MCF 10A (cell line): Measurements from ENCODE around the gene KCNH6. TPM values are rescaled to one million over a fixed set of nuclear protein-coding genes. Genes with fewer than 3 reads are reported as not detected.

Experiments
- BruUV-seq: library from RNA; stranded (reverse); fragments of 400-500 nt; replicated peaks from 2 replicates; lab custom pipeline; 2021; lab: Mats Ljungman, UMichigan
- CTCF ChIA-PET: fragments of 300-600 bp; sonication (Branson Sonifier 250); formaldehyde crosslinking; extraction: SDS; loops from one replicate; lab custom pipeline; 2021; ENCODE audit warnings: antibody characterized with exemption, inconsistent platforms; lab: Yijun Ruan, JAX
- POLR2A ChIA-PET: fragments of 300-600, 350-650 bp; sonication (Branson Sonifier 250); formaldehyde crosslinking; extraction: SDS; loops from one replicate; lab custom pipeline; 2020; ENCODE audit warnings: antibody characterized with exemption, inconsistent platforms; lab: Yijun Ruan, JAX
- DNase-seq: peaks from one replicate; pipeline ENCODE4 v3.0.0-alpha.2; 2018; ENCODE audit not compliant: unreplicated experiment
- H3K27ac Mint-ChIP-seq: one replicate; pipeline ENCODE4 v1.8.0; 2022; ENCODE audit warnings: mild to moderate bottlenecking, low read depth, mixed read lengths; ENCODE audit not compliant: unreplicated experiment
- H3K27me3 Mint-ChIP-seq: one replicate; pipeline ENCODE4 v1.8.0; 2022; ENCODE audit warnings: mixed read lengths; ENCODE audit not compliant: insufficient read depth, unreplicated experiment
- H3K36me3 Mint-ChIP-seq: one replicate; pipeline ENCODE4 v1.8.0; 2022; ENCODE audit warnings: mild to moderate bottlenecking, moderate library complexity, mixed read lengths; ENCODE audit not compliant: insufficient read depth, unreplicated experiment
- H3K4me1 Mint-ChIP-seq: one replicate; pipeline ENCODE4 v1.8.0; 2022; ENCODE audit warnings: mixed read lengths; ENCODE audit not compliant: insufficient read depth, unreplicated experiment
- H3K4me3 Mint-ChIP-seq: one replicate; pipeline ENCODE4 v1.8.0; 2022; ENCODE audit warnings: mild to moderate bottlenecking, moderate library complexity, mixed read lengths; ENCODE audit not compliant: unreplicated experiment
- H3K9me3 Mint-ChIP-seq: one replicate; pipeline ENCODE4 v1.8.0; 2022; ENCODE audit warnings: mixed read lengths; ENCODE audit not compliant: unreplicated experiment
- intact Hi-C: fragments of 100-400 bp; cut with micrococcal nuclease; formaldehyde crosslinking; loops from 2 replicates; pipeline ENCODE4 v1.14.1; 2022
- total RNA-seq: library from RNA; stranded (reverse); gene quantifications from 2 replicates; pipeline ENCODE4 v1.2.3, GENCODE V29; 2022
- TF ChIP-seq, protein P1 (sequence below): fragments of 200-600 bp; IDR thresholded peaks from one replicate; pipeline ENCODE4 v1.8.0; 2022; ENCODE audit warnings: antibody characterized with exemption, mild to moderate bottlenecking; ENCODE audit not compliant: unreplicated experiment

Gene KCNH6
- total RNA-seq, 1 experiment from 2014 or later, result not detected

DNA sequence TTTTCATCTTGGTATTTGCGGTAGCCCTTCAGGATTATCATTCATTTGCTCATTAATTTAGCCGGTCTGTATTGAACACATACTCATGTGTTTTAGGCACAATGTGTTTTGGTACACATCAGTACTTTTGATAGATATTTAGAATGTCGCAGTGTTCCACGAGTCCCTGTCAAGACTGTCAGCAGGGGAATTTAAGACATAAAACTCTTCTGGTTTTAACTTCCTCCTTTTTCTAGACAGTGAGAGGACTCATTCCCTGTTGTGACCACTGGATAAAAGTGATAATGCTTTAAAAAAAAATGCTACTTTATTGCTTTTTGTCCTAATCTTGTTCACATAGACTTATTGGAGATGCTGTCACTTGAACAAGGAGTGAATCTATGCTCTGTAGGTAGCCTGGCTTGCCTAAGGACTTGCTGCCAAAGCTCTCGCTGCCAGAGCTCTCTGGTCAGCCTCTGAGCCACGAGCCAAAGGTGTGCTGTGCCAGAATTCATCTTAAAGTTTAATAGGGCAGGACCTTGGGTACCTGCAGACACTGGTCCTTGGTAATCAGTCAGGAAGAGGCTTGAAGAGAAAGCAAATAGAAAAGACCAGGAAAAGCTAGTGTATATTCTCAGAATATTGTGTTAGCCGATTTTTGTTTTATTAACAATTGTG is 32.5 kb downstream of the KCNH6 start:
- Mint-ChIP-seq H3K4me3 (no peak overlapping the region), H3K36me3 (peaks cover 27% of the 10 kb centered on the region), H3K4me1 (peaks cover 32% of the 10 kb centered on the region), H3K9me3 (peaks cover 10% of the 10 kb centered on the region), H3K27ac (no peak overlapping the region), H3K27me3 (no peaks in the 10 kb centered on the region)
- BruUV-seq, result no TSS peak
- DNase-seq, result no peak
- TF ChIP-seq, protein P1, sequence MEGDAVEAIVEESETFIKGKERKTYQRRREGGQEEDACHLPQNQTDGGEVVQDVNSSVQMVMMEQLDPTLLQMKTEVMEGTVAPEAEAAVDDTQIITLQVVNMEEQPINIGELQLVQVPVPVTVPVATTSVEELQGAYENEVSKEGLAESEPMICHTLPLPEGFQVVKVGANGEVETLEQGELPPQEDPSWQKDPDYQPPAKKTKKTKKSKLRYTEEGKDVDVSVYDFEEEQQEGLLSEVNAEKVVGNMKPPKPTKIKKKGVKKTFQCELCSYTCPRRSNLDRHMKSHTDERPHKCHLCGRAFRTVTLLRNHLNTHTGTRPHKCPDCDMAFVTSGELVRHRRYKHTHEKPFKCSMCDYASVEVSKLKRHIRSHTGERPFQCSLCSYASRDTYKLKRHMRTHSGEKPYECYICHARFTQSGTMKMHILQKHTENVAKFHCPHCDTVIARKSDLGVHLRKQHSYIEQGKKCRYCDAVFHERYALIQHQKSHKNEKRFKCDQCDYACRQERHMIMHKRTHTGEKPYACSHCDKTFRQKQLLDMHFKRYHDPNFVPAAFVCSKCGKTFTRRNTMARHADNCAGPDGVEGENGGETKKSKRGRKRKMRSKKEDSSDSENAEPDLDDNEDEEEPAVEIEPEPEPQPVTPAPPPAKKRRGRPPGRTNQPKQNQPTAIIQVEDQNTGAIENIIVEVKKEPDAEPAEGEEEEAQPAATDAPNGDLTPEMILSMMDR, result no peak
- intact Hi-C loops, result no loop called here
- POLR2A ChIA-PET, result interaction anchor here (0.8 to 1.2 kb wide), 2 partner anchors 9 to 16 kb away, joined by 4 to 6 read pairs; no protein-coding TSS in a partner anchor
- CTCF ChIA-PET, result no interaction called here

DNA sequence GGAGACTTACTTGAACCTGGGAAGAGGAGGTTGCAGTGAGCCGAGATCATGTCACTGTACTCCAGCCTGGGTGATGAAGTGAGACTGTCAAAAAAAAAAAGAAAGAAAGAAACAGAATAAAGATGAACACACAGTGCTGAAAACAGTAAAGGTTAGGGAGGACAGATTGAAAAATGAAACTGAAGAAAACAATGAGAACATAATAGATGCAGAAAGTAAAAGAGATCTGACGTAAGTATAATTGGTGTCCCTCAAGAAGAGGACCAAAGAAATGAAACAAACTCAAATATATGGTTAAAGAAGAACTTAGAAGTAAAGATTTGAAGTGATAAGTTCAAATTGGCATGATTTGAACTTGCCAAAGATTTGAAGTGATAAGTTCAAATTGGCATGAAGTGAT is 34.3 kb downstream of the KCNH6 start:
- no peak overlapping the region for H3K27ac Mint-ChIP-seq
- ChIA-PET POLR2A (no interaction called here), CTCF (interaction anchor here (0.6 kb wide), 1 partner anchor 38 kb away, joined by 5 read pairs; no protein-coding TSS in a partner anchor)
- no TSS peak for BruUV-seq
- TF ChIP-seq, protein P1, result no peak
- no peak for DNase-seq
- H3K9me3 Mint-ChIP-seq, result peaks cover 10% of the 10 kb centered on the region
- H3K36me3 Mint-ChIP-seq, result peaks cover 25% of the 10 kb centered on the region
- H3K4me1 Mint-ChIP-seq, result peaks cover 22% of the 10 kb centered on the region
- H3K4me3 Mint-ChIP-seq, result no peak overlapping the region
- intact Hi-C loops, result no loop called here
- no peaks in the 10 kb centered on the region for H3K27me3 Mint-ChIP-seq

DNA sequence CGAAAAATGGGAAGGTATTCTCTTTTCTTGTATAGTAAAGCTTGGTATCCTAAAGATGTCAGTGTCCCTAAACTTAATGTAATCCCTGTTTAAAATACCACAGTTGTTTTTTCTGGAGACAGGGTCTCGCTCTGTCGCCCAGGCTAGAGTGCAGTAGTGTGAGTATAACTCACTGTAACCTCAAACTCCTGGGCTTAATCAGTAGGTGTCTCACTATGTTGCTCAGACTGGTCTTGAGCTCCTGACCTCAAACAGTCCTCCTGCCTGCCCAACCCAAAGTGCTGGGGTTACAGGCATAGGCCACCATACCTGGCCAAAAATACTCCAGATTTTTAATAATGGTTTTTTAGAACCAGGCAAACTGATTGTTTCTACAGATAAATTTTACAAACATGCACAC is 35.3 kb downstream of the KCNH6 start:
- Mint-ChIP-seq H3K27me3 (no peaks in the 10 kb centered on the region), H3K4me3 (no peak overlapping the region), H3K9me3 (peaks cover 10% of the 10 kb centered on the region), H3K36me3 (peaks cover 17% of the 10 kb centered on the region), H3K27ac (no peak overlapping the region), H3K4me1 (peaks cover 16% of the 10 kb centered on the region)
- TF ChIP-seq, protein P1, result no peak
- ChIA-PET CTCF (no interaction called here), POLR2A (interaction anchor here (1.0 to 2.7 kb wide), 2 partner anchors 8 to 39 kb away, joined by 4 to 10 read pairs; partner anchors contain the start of gene DCAF7)
- intact Hi-C loops, result no loop called here
- no peak for DNase-seq
- no TSS peak for BruUV-seq

DNA sequence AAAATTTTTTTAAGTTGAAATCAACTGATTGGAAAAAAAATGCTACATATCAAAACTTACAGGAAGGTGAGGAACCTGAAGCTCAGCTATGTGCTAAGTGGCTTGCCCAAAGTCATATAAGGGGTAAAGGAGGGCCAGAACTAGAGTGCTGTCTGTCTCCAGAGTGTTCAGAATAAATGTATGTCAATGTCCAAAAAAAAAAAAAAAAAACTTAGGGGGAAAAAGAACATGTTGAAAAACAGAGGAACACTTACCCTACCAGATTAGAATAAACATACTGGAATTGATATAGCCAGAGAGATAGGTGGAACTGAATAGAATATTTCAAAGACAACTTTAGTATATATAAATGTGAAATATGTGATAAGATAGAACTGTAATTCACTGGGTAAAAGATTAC is 38.7 kb downstream of the KCNH6 start:
- no peak for DNase-seq
- Mint-ChIP-seq H3K27me3 (no peaks in the 10 kb centered on the region), H3K4me3 (no peak overlapping the region), H3K4me1 (peaks cover 15% of the 10 kb centered on the region), H3K27ac (no peak overlapping the region), H3K36me3 (peaks cover 22% of the 10 kb centered on the region), H3K9me3 (peaks cover 8% of the 10 kb centered on the region)
- ChIA-PET POLR2A (interaction anchor here (0.7 to 1.0 kb wide), 3 partner anchors 11 to 862 kb away, joined by 3 to 4 read pairs (median 3); partner anchors contain the start of gene DCAF7), CTCF (no interaction called here)
- BruUV-seq, result no TSS peak
- intact Hi-C loops, result no loop called here
- TF ChIP-seq, protein P1, result no peak
